GM18498 (cell line): ENCODE data around the gene MTHFD1L.

ENCODE experiments used
- ATAC-seq: cut with Tn5 transposase; IDR thresholded peaks from one replicate; pipeline ENCODE4 v1.9.1; 2021; ENCODE audit warnings: mild to moderate bottlenecking, moderate library complexity; ENCODE audit not compliant: unreplicated experiment

MTHFD1L gene

DNA sequence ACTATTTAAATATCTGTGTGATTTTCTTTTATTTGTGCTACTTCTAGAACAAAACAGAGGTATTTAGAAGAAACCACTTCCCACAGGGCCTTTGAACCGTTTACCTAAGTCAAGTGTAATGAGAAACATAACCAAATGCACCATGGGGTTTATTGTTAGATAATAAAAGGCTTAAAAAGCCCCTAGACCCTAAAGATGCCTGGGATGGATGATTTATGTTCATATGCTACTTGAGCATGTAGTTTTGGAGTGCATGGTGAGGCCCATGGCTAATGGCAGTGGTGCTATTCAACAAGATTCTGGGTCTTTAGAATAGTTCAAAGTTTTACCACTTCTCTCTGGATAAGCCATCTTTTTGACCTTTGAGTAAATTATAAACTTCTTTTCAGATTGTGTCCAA, 65.9 kb downstream of the MTHFD1L start:
- ATAC-seq = no peak

DNA sequence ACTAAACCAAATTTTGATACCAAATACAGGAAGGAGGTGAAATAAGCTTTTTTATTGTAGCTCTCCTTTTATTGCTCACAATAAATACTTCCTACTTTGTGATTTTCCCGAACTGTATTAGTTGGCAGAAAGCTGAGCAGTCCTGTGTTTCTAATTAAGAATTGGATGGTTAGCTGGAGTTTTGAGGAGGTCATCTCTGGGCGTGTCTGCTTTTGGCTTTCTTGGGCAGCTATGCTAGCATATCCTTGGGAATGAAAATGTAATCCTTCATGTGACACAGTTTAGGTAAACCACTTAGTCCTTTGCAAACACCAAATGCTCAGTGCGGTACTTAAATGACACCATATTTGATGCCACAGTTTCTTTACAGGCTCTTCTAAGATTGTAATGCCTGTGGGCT, 67.5 kb downstream of the MTHFD1L start:
- ATAC-seq = no peak

DNA sequence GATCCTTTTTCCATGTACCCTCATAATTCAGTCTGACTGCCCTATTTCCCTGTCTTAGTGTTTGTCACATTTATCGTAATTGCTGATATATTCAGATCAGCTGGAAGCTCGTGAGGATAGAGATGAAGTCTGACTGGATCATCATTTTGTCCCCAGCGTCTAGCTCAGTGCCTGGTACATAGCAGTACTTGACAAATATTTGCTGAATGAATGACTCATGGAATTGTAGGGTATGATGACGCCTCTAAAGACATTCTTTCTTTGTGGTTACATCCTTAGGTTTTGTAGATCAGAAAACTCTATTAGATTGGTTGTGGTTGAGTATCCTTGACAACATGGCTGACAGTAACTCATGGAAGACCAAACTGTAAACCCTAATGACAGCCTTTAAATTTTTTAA, 68.9 kb downstream of the MTHFD1L start:
- ATAC-seq = no peak

DNA sequence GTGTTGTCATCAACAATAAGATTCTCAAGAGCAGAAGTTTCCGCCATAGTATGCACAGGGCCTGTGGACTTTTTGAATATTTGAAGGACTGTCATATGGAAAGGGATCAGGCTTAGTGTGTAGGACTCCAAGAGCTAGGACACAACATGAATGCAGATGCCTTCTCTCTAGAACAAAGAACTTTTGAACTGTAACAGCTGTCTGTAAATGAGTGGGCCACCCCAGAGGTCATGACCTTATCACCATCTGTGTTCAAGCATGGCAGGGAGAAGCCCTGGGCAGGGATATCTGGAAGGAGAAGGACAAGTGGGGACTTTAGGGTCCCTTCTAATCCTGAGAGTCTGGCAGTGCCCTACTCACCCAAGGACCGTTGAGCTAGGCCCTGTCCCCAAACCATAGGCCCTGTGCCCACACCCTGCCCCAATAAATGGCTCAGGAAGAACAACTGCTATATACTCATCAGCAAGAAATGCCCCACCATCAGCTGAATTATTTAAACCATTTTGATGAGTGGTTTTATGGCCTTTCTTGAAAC, 70.6 kb downstream of the MTHFD1L start:
- no peak for ATAC-seq

DNA sequence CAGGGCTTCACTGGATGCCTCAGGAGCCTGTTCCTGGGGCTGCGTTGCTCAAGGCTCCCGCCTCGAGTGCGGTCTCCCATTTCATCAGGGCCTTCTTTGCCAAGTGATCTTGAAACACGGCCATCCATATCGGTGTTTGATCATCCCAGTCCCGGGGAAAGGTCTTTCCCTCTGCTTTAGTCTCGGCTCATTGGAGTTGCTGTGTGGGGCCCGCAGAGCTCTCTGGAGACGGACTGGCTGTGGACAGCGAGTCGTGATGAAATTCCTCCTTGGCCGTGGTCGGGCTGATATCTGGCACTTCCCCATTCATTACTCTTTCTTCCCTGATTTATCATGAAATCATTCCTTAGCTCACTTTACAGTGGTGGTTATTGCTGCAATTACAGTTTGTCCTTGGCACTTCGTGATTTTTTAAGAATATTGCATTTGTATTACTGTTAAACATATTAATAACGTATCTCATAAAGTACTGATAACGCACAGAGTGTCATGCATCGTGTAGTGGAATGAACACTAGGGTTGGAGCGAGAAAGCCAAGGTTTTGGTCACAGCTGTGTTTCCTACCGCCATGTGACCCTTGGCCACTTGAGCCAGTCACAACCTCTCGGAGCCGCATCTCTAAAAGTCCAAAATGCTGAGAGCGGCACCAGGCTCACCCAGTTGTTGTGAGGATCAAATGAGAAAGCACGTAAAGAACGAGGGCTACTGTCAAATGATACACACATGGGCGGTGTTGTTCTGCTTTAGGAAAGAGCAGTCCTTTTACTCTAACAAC, 71.8 kb downstream of the MTHFD1L start:
- ATAC-seq = no peak

DNA sequence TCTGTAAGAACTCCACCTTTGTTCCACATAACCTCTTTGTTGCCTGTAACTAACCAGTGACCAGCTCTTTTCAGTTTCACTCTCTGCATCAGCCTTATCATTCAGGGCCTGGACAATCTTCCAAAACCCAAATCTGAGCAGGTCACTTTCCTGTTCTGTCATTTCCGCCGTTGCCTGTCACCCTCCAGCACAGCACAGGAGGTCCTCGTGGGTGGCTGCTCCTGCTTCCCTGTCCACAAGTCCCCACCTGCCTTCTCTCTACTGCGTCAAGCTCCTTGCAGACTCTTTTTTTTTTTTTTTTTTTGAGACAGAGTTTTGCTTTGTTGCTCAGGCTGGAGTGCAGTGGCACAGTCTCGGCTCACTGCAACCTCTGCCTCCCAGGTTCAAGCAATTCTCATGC, 73.9 kb downstream of the MTHFD1L start:
- ATAC-seq = no peak

DNA sequence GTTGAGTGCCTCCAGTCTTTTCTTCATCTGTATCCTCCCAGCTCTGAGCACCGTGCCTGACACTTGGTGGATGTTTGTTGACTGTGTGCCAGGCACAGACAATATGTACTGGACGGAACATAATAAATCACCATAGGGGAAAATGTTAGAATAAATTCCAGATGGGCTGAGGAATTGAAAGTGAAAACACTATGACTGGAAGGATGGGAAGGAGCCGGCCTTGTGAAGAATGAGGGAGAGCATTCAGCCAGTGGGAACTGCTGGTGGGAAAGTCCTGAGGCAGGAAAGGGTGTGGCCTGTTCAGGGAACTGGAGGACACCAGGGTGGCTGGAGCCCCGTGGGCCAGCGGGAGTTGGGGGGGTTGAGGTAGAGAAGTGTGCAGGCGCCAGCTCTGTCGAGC, 75.4 kb downstream of the MTHFD1L start:
- no peak for ATAC-seq

DNA sequence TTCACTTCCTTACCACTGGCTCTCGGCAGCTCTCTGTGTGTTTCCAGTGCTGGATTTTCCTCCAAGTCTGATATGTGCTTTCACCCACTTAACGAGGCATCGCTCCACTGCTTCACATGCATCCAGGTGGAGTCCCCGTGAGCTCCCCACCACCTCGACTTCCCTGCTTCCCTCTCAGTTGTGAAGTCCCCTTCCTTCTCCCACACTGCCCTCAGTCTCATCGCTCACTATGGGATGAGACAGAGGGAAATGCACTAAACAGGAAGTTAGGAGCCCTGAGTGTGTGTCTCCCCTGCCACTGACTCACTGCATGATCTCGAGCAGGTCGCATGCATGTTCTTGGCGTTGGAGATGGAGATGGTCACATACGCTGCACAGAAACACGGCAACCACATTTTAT, 84.0 kb downstream of the MTHFD1L start:
- ATAC-seq = no peak

DNA sequence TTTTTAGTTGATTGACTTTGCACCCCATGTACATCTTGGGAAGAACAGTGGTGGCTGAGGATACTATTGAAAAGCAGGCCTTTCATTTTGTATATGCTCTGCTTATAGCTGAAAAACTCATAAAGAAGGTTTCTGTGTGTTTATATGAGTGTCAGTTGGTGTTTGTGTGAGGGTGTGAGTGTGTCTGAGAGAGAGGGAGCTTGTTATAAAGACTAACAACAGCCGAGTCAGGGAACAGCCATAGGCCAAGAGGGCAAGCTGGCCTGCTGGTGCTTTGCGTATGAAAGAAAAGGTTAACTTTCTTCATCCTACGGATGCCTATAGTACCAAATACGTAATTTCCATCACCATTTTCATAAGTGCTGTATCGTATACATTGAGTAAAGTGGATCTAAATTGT, 88.3 kb downstream of the MTHFD1L start:
- ATAC-seq = no peak

DNA sequence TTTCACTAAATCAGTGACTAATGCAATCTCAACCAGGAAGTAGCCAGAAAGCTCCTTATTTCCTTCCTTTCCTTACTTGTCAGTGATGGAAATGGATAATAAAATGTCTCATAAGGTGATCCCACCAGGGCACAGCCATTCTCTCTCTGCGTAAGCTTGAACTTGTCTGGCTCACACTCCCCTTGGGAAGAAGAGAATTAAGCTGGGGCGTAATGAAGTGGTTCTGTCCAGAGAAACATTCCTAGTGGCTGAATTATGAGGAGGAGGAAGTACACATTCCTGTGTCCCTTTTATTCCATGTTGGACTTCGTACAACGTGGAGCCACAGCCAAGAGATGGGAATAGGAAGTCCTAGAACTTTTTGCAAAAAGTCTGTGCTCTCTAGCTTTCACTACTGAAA, 93.7 kb downstream of the MTHFD1L start:
- no peak for ATAC-seq

DNA sequence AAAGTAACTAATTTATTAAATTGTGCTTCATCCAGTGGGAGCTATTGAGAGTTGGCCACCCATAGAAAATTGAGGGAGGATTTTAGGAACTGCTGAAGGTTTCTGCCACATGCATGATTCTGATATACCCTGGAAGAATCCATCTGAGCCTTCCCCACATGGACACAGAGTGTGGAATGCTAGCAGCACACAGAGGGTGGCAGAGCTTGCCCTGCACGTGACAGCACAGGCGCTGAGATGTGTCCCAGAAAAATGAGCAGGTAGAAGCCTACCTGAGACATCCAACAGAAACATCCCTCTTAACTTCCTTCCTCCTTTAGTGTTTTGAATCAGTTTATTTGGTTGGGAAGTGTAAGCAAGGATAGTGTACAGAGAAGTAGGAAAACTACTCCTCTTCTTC, 96.9 kb downstream of the MTHFD1L start:
- no peak for ATAC-seq

DNA sequence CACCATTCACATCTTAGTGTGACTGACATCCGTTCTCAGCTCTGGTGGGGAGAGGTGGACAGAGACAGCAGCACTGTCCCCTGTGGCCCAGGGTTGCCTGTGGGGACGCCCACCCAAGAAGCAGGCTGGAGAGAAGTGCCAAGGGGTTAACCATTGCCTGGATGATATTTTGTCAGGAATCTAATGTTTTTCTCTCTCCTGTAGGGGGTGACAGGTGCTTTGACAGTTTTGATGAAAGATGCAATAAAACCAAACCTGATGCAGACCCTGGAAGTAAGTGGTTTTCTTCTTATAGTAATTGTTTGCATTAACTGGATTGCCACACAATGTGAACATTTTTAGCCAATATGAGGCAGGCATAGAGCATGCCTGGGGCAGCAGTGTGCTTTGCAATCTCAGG, 99.3 kb downstream of the MTHFD1L start:
- ATAC-seq = no peak

DNA sequence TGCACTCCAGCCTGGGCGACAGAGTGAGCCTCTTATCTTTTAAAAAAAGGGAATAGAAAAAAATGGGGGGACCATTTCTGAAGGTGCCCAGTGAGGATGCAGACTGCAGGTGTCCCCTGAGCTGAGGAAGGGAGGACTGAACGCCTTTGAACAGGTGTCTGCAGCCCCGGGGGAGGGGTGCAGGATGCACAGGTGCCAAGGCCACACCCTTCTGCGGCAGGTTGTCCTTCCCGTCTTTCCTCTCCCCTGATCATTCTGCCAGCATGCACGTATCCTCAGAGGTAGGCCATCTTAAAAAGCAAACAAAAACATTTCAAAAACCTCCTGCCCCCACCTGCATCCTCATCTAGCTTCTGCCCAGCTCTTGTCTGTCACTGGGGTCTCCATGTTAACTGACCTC, 101.3 kb downstream of the MTHFD1L start:
- no peak for ATAC-seq

DNA sequence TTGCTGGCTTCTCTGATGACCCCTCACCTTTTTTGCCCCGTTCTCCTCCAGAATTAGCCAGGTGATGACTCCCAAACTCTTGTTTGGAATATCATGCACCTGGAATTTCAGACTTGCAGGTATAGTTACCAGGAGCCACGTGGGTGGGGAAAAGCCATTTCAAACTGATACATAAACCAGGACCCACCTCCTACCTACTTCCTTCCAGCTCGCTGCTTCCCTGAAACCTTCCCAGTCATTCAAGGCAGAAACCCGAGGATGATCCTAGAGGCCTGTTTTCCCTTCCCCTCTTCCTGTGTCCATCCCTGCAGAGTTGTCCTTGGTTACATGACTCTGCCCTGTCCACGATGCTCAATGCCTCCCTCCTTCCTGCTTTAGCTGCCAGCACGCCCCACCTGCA, 101.9 kb downstream of the MTHFD1L start:
- ATAC-seq = no peak

DNA sequence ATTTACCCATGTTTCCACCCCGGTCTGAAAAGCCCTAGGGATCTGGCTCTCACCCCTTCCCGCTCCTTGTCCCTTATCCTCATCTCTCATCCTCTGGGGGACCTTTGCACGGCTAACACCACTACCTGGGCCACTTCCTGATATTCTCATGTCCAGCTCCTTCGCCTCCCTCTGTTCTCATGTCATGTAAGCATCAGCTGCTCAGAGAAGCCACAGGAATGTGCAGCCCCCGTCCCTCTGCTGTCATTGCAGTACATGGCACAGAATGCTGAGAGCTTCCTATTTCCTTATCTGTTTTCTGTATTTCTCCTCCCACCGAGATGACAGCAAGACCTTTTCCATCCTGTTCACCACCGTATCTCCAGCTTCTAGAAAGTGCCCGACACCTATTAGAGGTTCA, 102.4 kb downstream of the MTHFD1L start:
- ATAC-seq = no peak

DNA sequence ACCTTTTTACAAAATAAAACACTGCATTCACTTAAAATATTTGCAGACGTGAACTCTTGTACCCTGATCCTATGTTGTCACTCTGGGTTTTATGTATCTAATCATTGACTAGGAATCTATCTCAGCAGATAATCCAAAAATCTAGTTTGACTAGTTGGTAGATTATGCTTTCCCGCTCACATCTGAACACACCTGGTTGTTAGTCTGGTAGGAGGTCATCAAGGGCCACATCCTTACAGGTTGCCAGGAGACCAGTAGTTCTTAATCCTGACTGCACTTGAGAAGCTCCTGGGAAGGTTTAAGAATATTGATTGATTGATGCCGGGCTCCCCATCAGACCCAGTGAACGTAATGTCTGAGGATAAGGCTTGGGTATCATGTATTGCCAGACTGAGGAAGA, 104.4 kb downstream of the MTHFD1L start:
- no peak for ATAC-seq

DNA sequence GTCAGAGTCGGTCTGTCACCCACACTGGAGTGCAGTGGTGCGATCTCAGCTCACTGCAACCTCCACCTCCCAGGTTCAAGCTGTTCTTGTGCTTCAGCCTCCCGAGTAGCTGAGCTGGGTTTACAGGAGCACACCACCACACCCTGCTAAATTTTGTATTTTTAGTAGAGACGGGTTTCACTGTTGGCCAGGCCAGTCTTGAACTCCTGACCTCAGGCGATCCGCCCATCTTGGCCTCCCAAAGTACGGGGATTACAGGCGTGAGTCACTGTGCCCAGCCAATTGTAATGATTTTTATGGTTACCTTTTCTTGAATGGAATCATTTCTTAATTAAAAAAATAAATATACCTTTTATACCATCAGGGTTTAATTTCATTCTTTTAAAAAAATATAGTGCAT, 105.7 kb downstream of the MTHFD1L start:
- no peak for ATAC-seq

DNA sequence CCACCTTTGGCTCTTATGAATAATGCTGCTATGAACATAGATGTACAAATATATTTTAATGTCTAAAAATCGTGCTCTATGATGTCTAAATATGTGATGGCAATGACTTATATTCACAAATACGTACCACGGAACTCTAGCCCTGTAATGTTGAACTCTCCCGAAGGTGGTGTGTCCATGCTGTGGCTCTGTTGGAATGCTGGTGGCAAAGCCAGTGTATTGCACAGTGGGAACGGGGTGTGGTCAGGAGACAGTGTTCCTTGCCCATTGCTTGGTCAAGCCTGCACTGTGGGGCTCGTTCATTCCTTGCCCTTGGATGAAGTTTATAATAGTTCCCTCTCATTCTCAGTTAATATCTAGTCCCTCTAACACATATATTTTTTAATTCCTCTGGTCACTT, 109.6 kb downstream of the MTHFD1L start:
- ATAC-seq = no peak

DNA sequence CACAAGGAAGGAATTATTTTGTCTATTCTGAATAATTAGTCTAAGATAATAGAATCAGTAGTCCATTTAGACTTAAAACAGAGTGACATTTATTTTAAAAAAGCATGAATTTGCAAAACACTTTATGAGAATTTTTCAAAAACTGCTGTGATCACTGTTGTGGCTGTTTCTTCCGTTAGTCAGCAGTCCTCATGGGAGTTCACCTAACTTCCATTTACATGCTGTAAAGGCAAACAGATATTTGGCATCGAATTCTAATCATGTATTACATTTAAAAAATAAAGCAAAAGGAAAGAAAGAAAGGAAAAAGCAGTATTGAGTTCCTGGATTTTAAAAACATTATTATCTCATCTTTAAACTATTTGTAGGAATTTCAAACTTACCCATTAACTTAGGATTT, 111.8 kb downstream of the MTHFD1L start:
- no peak for ATAC-seq

DNA sequence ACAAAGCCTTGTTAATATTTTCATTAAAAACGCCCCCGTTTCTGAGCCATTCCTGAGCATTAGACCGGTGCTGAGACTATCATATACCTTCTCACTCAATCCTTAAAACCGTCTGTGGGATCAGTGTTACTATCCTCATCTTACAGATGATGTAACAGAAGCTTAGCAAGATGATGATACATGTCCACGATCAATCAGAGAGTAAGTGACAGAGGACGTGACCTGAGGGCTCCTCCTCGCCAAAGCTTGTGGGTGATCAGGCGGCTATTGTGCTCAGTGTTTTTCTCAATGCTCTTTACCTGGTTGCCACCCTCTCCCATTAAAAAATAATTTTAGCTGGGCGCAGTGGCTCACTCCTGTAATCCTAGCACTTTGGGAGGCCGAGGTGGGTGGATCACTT, 113.1 kb downstream of the MTHFD1L start:
- no peak for ATAC-seq

DNA sequence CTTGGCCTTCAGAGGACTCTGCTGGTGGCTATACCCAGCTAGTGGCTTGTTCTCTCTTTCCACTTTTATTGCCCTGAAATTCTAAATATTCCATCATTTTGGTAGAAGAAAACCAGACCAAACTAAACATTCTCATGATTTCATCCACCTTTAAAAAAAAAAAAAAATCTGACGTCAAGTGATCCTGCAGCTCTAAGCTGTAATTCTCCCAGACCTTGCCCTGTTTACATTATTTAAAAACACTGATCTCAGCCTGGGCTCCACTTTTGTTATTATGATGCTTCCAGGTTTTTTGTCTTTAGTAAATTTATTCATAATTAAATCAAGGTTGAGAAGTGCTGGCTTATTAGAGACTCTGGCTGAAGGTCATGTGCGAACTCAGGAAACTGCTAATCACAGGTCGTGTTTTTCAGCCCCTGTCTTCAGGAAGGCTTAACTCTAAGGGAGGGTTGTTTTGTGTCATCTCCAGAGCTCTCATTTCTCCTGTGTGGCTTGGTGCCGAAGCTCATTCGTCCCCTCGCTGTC, 114.4 kb downstream of the MTHFD1L start:
- no peak for ATAC-seq

DNA sequence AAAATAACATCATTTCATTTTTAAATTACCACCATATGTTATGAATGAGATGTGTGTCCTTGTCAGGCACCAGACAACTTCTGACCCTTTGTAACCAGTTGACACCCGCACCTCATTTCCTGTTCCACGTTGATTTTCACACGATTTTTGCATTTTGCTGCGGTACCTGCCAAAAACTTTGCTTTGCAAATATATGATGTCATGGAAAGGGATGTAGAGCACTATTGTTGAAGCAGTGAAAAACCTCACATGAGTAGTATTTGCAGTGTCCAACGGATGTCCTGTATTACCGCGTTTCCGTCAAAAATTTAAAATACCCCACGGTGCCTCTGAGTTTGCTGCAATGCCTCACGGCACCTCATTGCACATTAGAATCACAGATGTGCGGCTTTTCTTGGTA, 115.6 kb downstream of the MTHFD1L start:
- ATAC-seq = peak; percentile 65

DNA sequence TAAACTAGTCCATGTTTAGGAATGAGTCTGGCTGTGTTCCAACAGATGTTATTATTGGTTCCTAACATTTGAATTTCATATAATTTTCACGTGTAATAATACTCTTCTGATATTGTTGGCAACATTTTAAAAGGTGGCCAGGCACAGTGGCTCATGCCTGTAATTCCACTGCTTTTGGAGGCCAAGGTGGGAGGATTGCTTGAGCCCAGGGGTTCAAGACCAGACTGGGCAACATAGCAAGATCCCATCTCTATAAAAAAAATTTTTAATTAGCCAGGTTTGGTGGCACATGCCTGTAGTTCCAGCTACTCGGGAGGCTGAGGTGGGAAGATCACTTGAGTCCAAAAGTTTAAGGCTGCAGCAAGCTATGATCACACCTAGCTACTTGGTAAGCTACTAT, 116.2 kb downstream of the MTHFD1L start:
- ATAC-seq = no peak
